HepG2 (cell line): ENCODE results near the gene GALNTL6. TPM values are rescaled to one million over a fixed set of nuclear protein-coding genes. Genes with fewer than 3 reads are reported as not detected.

Experiments used
- ATAC-seq: fragments of 200-7000 bp; cut with Tn5 transposase; 3 replicates; pipeline ENCODE4 v1.9.1; 2020; ENCODE audit warnings: mild to moderate bottlenecking, moderate library complexity
- BruUV-seq: library from RNA; stranded (reverse); fragments of 400-500 nt; replicated peaks from 2 replicates; lab custom pipeline; 2021; lab: Mats Ljungman, UMichigan
- CTCF ChIA-PET: fragments of 300-600 bp; formaldehyde crosslinking; extraction: SDS; loops from one replicate; lab custom pipeline; 2021; ENCODE audit warnings: low total read pairs, inconsistent platforms, low intra/inter-chr PET ratio; lab: Yijun Ruan, JAX
- POLR2A ChIA-PET: fragments of 350-600 bp; sonication (Branson Sonifier 250); formaldehyde crosslinking; loops from one replicate; lab custom pipeline; 2020; ENCODE audit warnings: antibody characterized with exemption, inconsistent platforms; lab: Yijun Ruan, JAX
- DNase-seq: peaks from one replicate; pipeline ENCODE4 v3.0.0-alpha.2; 2015; ENCODE audit warnings: low spot score
- FAIRE-seq: peaks from 3 replicates; lab custom pipeline; 2011; peaks lifted over from hg19 to GRCh38; lab: Jason Lieb, UNC
- H2AFZ ChIP-seq: one replicate; pipeline ENCODE4 v1.6.1; 2011; ENCODE audit warnings: low read length, inconsistent platforms
- H3K27ac ChIP-seq: fragments of 300-600 bp; 3 replicates; pipeline ENCODE4 v1.8.0; 2011; ENCODE audit warnings: mixed run types, mild to moderate bottlenecking, mixed read lengths, low read length, inconsistent platforms; ENCODE audit not compliant: insufficient read depth; ENCODE audit errors: extremely low read length
- H3K27me3 ChIP-seq, 2 experiments: fragments of 200-600 bp in 1 of 2; 2 replicates in 1 of 2; 3 replicates in 1 of 2; pipeline versions ENCODE4 v1.6.0 to v1.8.0; 2011; ENCODE audit warnings: low read length in 2 of 2, mild to moderate bottlenecking in 2 of 2, moderate library complexity in 2 of 2, inconsistent platforms in 1 of 2; ENCODE audit not compliant: insufficient read depth in 2 of 2, control insufficient read depth in 1 of 2
- H3K36me3 ChIP-seq, 2 experiments: fragments of 200-600 bp in 1 of 2; replicated peaks in 1 of 2; 2 replicates in 1 of 2; 3 replicates in 1 of 2; pipeline versions ENCODE4 v1.5.1 to v1.8.0; 2011; ENCODE audit warnings: low read length in 2 of 2, inconsistent platforms in 1 of 2; ENCODE audit not compliant: insufficient read depth in 2 of 2, control insufficient read depth in 1 of 2
- H3K4me1 ChIP-seq: 2 replicates; pipeline ENCODE4 v1.5.1; 2012; ENCODE audit warnings: low read length, inconsistent platforms; ENCODE audit not compliant: insufficient read depth
- H3K4me2 ChIP-seq: 2 replicates; pipeline ENCODE4 v1.6.0; 2011; ENCODE audit warnings: low read depth, low read length, inconsistent platforms
- H3K4me3 ChIP-seq, 3 experiments: fragments of 200-600 bp in 1 of 3; sonication (generic), shearing (Covaris generic) in 1 of 3; replicated peaks in 1 of 3; 2 replicates each; pipeline ENCODE4 v1.5.1; 2011 to 2016; ENCODE audit warnings: low read length in 3 of 3, inconsistent platforms in 2 of 3, low read depth in 2 of 3, mild to moderate bottlenecking in 2 of 3, control low read depth in 1 of 3, mixed read lengths in 1 of 3; ENCODE audit not compliant: insufficient read depth in 1 of 3
- H3K79me2 ChIP-seq: one replicate; pipeline ENCODE4 v1.6.1; 2011; ENCODE audit warnings: low read length, inconsistent platforms; ENCODE audit not compliant: insufficient read depth
- H3K9ac ChIP-seq: 2 replicates; pipeline ENCODE4 v1.6.0; 2011; ENCODE audit warnings: mild to moderate bottlenecking, low read depth, low read length, inconsistent platforms; ENCODE audit not compliant: insufficient read depth
- H3K9me3 ChIP-seq: 2 replicates; pipeline ENCODE4 v1.5.1; 2012; ENCODE audit warnings: mild to moderate bottlenecking, low read length
- H4K20me1 ChIP-seq: 2 replicates; pipeline ENCODE4 v1.6.0; 2011; ENCODE audit warnings: inconsistent platforms, mild to moderate bottlenecking, low read length, moderate library complexity; ENCODE audit not compliant: insufficient read depth
- CENPT ChIP-seq: sonication (generic); formaldehyde crosslinking; IDR thresholded peaks from 2 replicates; pipeline ENCODE4 v1.8.0; 2022; ENCODE audit warnings: low read depth, mild to moderate bottlenecking, moderate library complexity, missing genetic modification reagents
- HMG20A ChIP-seq: IDR thresholded peaks from 2 replicates; pipeline ENCODE4 v1.6.1; 2016; ENCODE audit warnings: borderline replicate concordance
- MED13 ChIP-seq: sonication (generic); formaldehyde crosslinking; IDR thresholded peaks from 2 replicates; pipeline ENCODE4 v1.5.0; 2020; ENCODE audit warnings: missing genetic modification reagents
- PAWR ChIP-seq: sonication (generic); formaldehyde crosslinking; IDR thresholded peaks from 2 replicates; pipeline ENCODE4 v1.4.0; 2020; ENCODE audit warnings: missing genetic modification reagents, mild to moderate bottlenecking, borderline replicate concordance
- SAFB2 ChIP-seq: sonication (generic); formaldehyde crosslinking; IDR thresholded peaks from 2 replicates; pipeline ENCODE4 v1.5.1; 2020; ENCODE audit warnings: missing genetic modification reagents, low read depth, mild to moderate bottlenecking, borderline replicate concordance
- ZFP36L2 ChIP-seq: sonication (generic); formaldehyde crosslinking; IDR thresholded peaks from 2 replicates; pipeline ENCODE4 v1.4.0; 2020; ENCODE audit warnings: missing genetic modification reagents
- ZNF326 ChIP-seq: sonication (generic); formaldehyde crosslinking; IDR thresholded peaks from 2 replicates; pipeline ENCODE4 v1.4.0; 2020; ENCODE audit warnings: missing genetic modification reagents, borderline replicate concordance
- ZNF510 ChIP-seq: sonication (generic); formaldehyde crosslinking; IDR thresholded peaks from 2 replicates; pipeline ENCODE4 v1.4.0; 2020; ENCODE audit warnings: low read depth, mild to moderate bottlenecking, missing genetic modification reagents
- ZNF572 ChIP-seq: sonication (generic); formaldehyde crosslinking; IDR thresholded peaks from 2 replicates; pipeline ENCODE4 v1.5.1; 2020; ENCODE audit warnings: mild to moderate bottlenecking, missing genetic modification reagents
- ZNF615 ChIP-seq: sonication (generic); formaldehyde crosslinking; IDR thresholded peaks from 2 replicates; pipeline ENCODE4 v1.5.0; 2020; ENCODE audit warnings: mild to moderate bottlenecking, missing genetic modification reagents, borderline replicate concordance
- ZNF747 ChIP-seq: sonication (generic); formaldehyde crosslinking; IDR thresholded peaks from 2 replicates; pipeline ENCODE4 v1.8.1; 2023; ENCODE audit warnings: missing genetic modification reagents, mild to moderate bottlenecking, borderline replicate concordance
- ZSCAN21 ChIP-seq: sonication (generic); formaldehyde crosslinking; IDR thresholded peaks from 2 replicates; pipeline ENCODE4 v1.8.0; 2022; ENCODE audit warnings: mild to moderate bottlenecking, missing genetic modification reagents, moderate library complexity, borderline replicate concordance
- WGBS: methylation state at CpG from one replicate; pipeline ENCODE4 v1.1.6; 2017; ENCODE audit warnings: low lambda C conversion rate; 5-methylcytosine and 5-hydroxymethylcytosine counted together
- in situ Hi-C: cut with HindIII; loops from 2 replicates; pipeline ENCODE4 v1.10.0; 2017; ENCODE audit warnings: low pct_unique_long_range_greater_than_20kb; ENCODE audit not compliant: extremely low pct_ligation_motif_present
- intact Hi-C: fragments of 100-400 bp; cut with micrococcal nuclease; formaldehyde crosslinking; loops from one replicate; pipeline ENCODE4 v1.10.0; 2022; ENCODE audit not compliant: unreplicated experiment
- polyA plus RNA-seq, 8 experiments: library from polyadenylated mRNA; depleted of rRNA in 3 of 8; stranded (reverse) in 7 of 8; unstranded in 1 of 8; fragments of >200 nt; fragmentation: Illumina TruSeq in 4 of 8; extraction: Trizol in 4 of 8; gene quantifications; 2 replicates each; pipeline versions ENCODE4 v1.2.1 to v1.2.3, GENCODE V29; 2011 to 2016; ENCODE audit warnings: low read depth in 4 of 8, missing spikeins in 1 of 8, mixed read lengths in 1 of 8; ENCODE audit not compliant: insufficient read depth in 1 of 8
- total RNA-seq, 5 experiments: library from RNA; depleted of rRNA; stranded (reverse); fragments of >200 nt; fragmentation: Illumina TruSeq; extraction: Trizol; gene quantifications; 2 replicates each; pipeline ENCODE4 v1.2.3, GENCODE V29; 2016; ENCODE audit warnings: low read depth in 1 of 5
- TF ChIP-seq, protein P1 (sequence below): sonication (generic); formaldehyde crosslinking; IDR thresholded peaks from 2 replicates; pipeline ENCODE4 v1.5.1; 2020; ENCODE audit warnings: missing genetic modification reagents, mild to moderate bottlenecking, borderline replicate concordance
- TF ChIP-seq, protein P2 (sequence below): sonication (generic); formaldehyde crosslinking; IDR thresholded peaks from 2 replicates; pipeline ENCODE4 v1.8.1; 2023; ENCODE audit warnings: missing genetic modification reagents, mild to moderate bottlenecking, borderline replicate concordance
- TF ChIP-seq, protein P3 (sequence below): sonication (generic); formaldehyde crosslinking; IDR thresholded peaks from 2 replicates; pipeline ENCODE4 v1.5.0; 2020; ENCODE audit warnings: missing genetic modification reagents, mild to moderate bottlenecking, borderline replicate concordance
- TF ChIP-seq, protein P4 (sequence below): sonication (generic); formaldehyde crosslinking; IDR thresholded peaks from 2 replicates; pipeline ENCODE4 v1.8.0; 2022; ENCODE audit warnings: low read depth, missing genetic modification reagents

Gene GALNTL6
- total and polyA plus RNA-seq, 2 of the 13 experiments (the other 11 are each of a cell fraction or from before 2014, with no cell fraction given), result not detected

DNA sequence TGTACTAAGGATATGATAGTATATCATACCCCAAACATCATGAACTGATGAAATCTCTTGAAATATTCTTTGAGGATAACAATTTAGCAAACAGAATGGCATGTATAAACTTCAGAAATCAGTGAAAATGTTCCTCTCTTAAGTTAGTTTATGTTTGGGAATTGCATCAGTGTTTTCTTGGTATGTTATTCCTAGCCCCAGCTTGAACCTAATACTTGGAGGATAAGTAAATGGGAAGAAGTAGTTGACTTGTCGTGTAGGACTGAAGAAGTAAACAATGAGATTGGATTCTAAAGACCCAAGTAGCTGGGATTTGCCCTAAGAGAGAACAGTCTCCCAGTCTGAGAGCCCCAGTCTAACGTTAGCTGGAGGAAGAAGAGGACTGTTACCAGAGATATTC lies 355.7 kb downstream of the GALNTL6 start:
- 0% methylated on average over 2 of the region's 2 CpGs for WGBS
- FAIRE-seq (no peak), DNase-seq (no peak)
- H3K9me3 ChIP-seq, result no peaks in the 10 kb centered on the region
- TF ChIP-seq ZNF615 (CRISPR knock-in tag), result no peak
- TF ChIP-seq ZFP36L2, result no peak
- TF ChIP-seq, protein P1, sequence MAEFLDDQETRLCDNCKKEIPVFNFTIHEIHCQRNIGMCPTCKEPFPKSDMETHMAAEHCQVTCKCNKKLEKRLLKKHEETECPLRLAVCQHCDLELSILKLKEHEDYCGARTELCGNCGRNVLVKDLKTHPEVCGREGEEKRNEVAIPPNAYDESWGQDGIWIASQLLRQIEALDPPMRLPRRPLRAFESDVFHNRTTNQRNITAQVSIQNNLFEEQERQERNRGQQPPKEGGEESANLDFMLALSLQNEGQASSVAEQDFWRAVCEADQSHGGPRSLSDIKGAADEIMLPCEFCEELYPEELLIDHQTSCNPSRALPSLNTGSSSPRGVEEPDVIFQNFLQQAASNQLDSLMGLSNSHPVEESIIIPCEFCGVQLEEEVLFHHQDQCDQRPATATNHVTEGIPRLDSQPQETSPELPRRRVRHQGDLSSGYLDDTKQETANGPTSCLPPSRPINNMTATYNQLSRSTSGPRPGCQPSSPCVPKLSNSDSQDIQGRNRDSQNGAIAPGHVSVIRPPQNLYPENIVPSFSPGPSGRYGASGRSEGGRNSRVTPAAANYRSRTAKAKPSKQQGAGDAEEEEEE (CRISPR knock-in tag), result no peak
- TF ChIP-seq, protein P2, sequence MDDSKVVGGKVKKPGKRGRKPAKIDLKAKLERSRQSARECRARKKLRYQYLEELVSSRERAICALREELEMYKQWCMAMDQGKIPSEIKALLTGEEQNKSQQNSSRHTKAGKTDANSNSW (CRISPR knock-in tag), result no peak
- TF ChIP-seq, protein P3, sequence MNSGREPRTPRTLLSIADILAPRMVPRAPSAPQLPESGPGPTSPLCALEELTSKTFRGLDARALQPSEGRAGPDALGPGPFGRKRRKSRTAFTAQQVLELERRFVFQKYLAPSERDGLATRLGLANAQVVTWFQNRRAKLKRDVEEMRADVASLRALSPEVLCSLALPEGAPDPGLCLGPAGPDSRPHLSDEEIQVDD (CRISPR knock-in tag), result no peak
- TF ChIP-seq, all 625 proteins: peak for 0
- H3K27ac ChIP-seq, result no peak overlapping the region
- no peaks in the 10 kb centered on the region for H3K79me2 ChIP-seq
- H2AFZ ChIP-seq, result no peak overlapping the region
- H4K20me1 ChIP-seq, result no peaks in the 10 kb centered on the region
- no peak for ATAC-seq
- no peak overlapping the region for H3K9ac ChIP-seq
- in situ Hi-C loops, result no loop called here
- BruUV-seq, result no TSS peak
- POLR2A ChIA-PET, result no interaction called here
- H3K4me2 ChIP-seq, result no peak overlapping the region
- H3K36me3 ChIP-seq, result no peaks in the 10 kb centered on the region
- CTCF ChIA-PET, result no interaction called here
- H3K4me3 ChIP-seq, result no peak overlapping the region
- intact Hi-C loops, result no loop called here
- H3K27me3 ChIP-seq, result no peaks in the 10 kb centered on the region
- H3K4me1 ChIP-seq, result no peaks in the 10 kb centered on the region

DNA sequence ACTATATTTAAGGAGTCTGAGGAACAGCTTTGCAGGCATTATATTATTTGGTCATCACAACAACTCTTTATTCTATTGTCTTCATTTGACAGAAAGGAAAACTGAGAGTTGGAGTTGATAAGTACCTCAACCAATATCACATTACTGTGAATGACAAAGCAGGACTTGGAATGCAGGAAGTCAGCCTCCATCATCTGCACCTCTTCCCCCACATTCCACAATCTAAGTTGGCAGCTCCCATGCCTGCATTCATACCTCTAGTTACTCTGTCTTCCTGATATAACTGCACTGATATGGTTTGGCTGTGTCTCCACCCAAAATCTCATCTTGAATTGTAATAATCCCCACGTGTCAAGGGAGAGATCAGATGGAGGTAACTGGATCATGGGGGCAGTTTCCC lies 356.7 kb downstream of the GALNTL6 start:
- no peak for FAIRE-seq
- 0% methylated on average over 1 of the region's 1 CpG for WGBS
- Histone ChIP-seq H3K9ac (no peak overlapping the region), H4K20me1 (no peaks in the 10 kb centered on the region), H3K36me3 (no peaks in the 10 kb centered on the region), H3K79me2 (no peaks in the 10 kb centered on the region), H3K4me1 (no peaks in the 10 kb centered on the region), H3K27me3 (no peaks in the 10 kb centered on the region), H3K27ac (no peak overlapping the region), H3K4me3 (no peak overlapping the region), H2AFZ (no peak overlapping the region), H3K9me3 (no peaks in the 10 kb centered on the region), H3K4me2 (no peak overlapping the region)
- ATAC-seq, result no peak
- in situ Hi-C loops (no loop called here), intact Hi-C loops (no loop called here)
- POLR2A ChIA-PET, result no interaction called here
- no peak for DNase-seq
- BruUV-seq, result no TSS peak
- CTCF ChIA-PET, result no interaction called here
- TF ChIP-seq MED13, result no peak
- TF ChIP-seq ZNF747 (CRISPR knock-in tag), result no peak
- no peak for TF ChIP-seq CENPT (CRISPR knock-in tag)
- TF ChIP-seq, protein P4, sequence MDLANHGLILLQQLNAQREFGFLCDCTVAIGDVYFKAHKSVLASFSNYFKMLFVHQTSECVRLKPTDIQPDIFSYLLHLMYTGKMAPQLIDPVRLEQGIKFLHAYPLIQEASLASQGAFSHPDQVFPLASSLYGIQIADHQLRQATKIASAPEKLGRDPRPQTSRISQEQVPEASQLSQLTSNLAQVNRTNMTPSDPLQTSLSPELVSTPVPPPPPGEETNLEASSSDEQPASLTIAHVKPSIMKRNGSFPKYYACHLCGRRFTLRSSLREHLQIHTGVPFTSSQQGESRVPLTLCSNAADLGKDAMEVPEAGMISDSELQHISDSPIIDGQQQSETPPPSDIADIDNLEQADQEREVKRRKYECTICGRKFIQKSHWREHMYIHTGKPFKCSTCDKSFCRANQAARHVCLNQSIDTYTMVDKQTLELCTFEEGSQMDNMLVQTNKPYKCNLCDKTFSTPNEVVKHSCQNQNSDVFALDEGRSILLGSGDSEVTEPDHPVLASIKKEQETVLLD (CRISPR knock-in tag), result no peak
- TF ChIP-seq PAWR (CRISPR knock-in tag), result no peak
- no peak for TF ChIP-seq ZSCAN21 (CRISPR knock-in tag)
- TF ChIP-seq SAFB2, result no peak
- TF ChIP-seq ZNF510 (CRISPR knock-in tag), result no peak
- no peak for TF ChIP-seq ZNF326 (CRISPR knock-in tag)
- TF ChIP-seq HMG20A, result no peak
- TF ChIP-seq ZNF572 (CRISPR knock-in tag), result no peak
